ENCODE measurements around the gene AQP3.

DNA sequence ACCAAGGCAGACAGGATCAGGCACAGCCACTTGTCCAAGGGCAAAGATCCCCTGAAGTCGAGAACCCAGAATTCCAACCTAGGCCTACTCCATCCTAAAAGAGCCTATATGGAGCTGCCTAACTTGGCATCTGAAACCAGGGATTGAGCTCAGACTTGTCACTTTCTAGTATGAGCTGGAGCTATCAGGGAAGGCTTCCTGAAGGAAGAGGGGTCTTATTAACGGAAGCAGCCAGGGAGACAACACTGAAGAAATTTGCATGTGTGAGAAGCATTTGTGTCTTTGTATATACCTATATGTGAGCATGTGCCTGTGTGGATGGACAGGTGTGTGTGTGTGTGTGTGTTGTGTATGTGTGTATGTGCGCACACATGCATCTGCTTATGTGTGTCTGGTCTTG lies 40.3 kb downstream of the AQP3 start:
- TF ChIP-seq SP1 (IDR thresholded peaks at IDR 0.05), result no peak
- TF ChIP-seq CTBP1 (IDR thresholded peaks at IDR 0.05; ENCODE audit: borderline replicate concordance), result no peak
- TF ChIP-seq ZNF384 (IDR thresholded peaks at IDR 0.05), result no peak
- no peak for TF ChIP-seq BHLHE40 (IDR thresholded peaks at IDR 0.05; ENCODE audit: borderline replicate concordance)
- no peak for TF ChIP-seq ELF4 (IDR thresholded peaks at IDR 0.05)
- TF ChIP-seq, protein P1, sequence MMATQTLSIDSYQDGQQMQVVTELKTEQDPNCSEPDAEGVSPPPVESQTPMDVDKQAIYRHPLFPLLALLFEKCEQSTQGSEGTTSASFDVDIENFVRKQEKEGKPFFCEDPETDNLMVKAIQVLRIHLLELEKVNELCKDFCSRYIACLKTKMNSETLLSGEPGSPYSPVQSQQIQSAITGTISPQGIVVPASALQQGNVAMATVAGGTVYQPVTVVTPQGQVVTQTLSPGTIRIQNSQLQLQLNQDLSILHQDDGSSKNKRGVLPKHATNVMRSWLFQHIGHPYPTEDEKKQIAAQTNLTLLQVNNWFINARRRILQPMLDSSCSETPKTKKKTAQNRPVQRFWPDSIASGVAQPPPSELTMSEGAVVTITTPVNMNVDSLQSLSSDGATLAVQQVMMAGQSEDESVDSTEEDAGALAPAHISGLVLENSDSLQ (IDR thresholded peaks at IDR 0.05), result no peak
- TF ChIP-seq FOXA1 (IDR thresholded peaks at IDR 0.05), result no peak
